ENCODE measurements around the gene SMC5. TPM values are rescaled to one million over a fixed set of nuclear protein-coding genes. Genes with fewer than 3 reads are reported as not detected.

SMC5 gene
- total and polyA plus RNA-seq, 2 donors (not counting 1 experiment from before 2014, with no cell fraction given): 8.9 to 82.1 TPM

DNA sequence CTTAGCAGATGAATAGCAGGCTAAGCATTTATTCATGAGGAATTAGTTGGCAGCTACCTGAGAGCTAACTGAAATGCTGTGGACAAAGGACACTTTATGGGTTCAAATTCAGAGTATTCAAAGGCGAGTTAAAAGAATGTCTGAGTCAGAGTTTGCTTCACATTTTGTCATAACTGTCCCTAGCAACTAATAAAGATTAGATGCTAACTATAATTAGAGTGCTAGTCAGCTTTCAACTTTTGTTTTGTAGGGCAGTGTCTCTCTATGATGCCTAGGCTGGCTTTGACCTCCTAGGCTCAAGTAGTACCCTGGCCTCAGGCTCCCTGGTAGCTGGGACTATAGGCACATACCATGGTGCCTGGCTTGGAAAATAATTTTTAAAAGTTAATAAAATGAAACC is 4.6 kb downstream of the SMC5 start:
- no CpG with 5 or more reads among the region's 1 CpG for WGBS (ENCODE audit: insufficient coverage)
- ChIA-PET CTCF (interaction anchor here (0.7 kb wide), 1 partner anchor 77 kb away, joined by 3 read pairs; no protein-coding TSS in a partner anchor), POLR2A (no interaction called here)
- peaks cover 4 to 22% of the 10 kb centered on the region in 2 experiments for H3K36me3 ChIP-seq (replicated peaks in 1 of 2; ENCODE audit: control extremely low read depth in 1 of 2, control insufficient read depth in 1 of 2, extremely low read depth in 1 of 2, insufficient read depth in 2 of 2, low read length in 1 of 2)
- H3K4me1 ChIP-seq (ENCODE audit: control insufficient read depth in 2 of 2, insufficient read depth in 2 of 2, low read length in 2 of 2): peaks cover 19 to 22% of the 10 kb centered on the region in 2 donors
- no peak overlapping the region for H3K4me3 ChIP-seq (ENCODE audit: control extremely low read depth in 1 of 5, extremely low read depth in 1 of 5, insufficient read depth in 1 of 5, low read depth in 2 of 5, low read length in 4 of 5)
- H3K27ac Mint-ChIP-seq: no peak overlapping the region
- H3K27me3 Mint-ChIP-seq: no peaks in the 10 kb centered on the region
- H3K9me3 Mint-ChIP-seq (ENCODE audit: insufficient read depth): no peaks in the 10 kb centered on the region
- no peak for ATAC-seq (ENCODE audit: low read depth)
- H3K9ac ChIP-seq (ENCODE audit: low read length): no peak overlapping the region
- intact Hi-C loops (cut with micrococcal nuclease): no loop called here
- peaks cover 38% of the 10 kb centered on the region for H3K4me1 Mint-ChIP-seq
- TF ChIP-seq, protein P1, sequence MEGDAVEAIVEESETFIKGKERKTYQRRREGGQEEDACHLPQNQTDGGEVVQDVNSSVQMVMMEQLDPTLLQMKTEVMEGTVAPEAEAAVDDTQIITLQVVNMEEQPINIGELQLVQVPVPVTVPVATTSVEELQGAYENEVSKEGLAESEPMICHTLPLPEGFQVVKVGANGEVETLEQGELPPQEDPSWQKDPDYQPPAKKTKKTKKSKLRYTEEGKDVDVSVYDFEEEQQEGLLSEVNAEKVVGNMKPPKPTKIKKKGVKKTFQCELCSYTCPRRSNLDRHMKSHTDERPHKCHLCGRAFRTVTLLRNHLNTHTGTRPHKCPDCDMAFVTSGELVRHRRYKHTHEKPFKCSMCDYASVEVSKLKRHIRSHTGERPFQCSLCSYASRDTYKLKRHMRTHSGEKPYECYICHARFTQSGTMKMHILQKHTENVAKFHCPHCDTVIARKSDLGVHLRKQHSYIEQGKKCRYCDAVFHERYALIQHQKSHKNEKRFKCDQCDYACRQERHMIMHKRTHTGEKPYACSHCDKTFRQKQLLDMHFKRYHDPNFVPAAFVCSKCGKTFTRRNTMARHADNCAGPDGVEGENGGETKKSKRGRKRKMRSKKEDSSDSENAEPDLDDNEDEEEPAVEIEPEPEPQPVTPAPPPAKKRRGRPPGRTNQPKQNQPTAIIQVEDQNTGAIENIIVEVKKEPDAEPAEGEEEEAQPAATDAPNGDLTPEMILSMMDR (IDR thresholded peaks at IDR 0.05): no peak
- TF ChIP-seq EZH2 (IDR thresholded peaks at IDR 0.05; ENCODE audit: borderline replicate concordance, insufficient read depth, low read depth, low read length, poor library complexity, severe bottlenecking): no peak
- H3K27ac ChIP-seq (ENCODE audit: low read length in 2 of 2): no peak overlapping the region
- no peak overlapping the region for H3K4me3 Mint-ChIP-seq
- peaks cover 62% of the 10 kb centered on the region for H3K79me2 ChIP-seq (ENCODE audit: control insufficient read depth, insufficient read depth, low read length)
- peaks cover 40% of the 10 kb centered on the region for H4K20me1 ChIP-seq (ENCODE audit: control insufficient read depth, insufficient read depth, low read length, poor library complexity, severe bottlenecking)
- no peak overlapping the region for H2AFZ ChIP-seq (ENCODE audit: insufficient read depth, low read depth, low read length, poor library complexity, severe bottlenecking)
- no peaks in the 10 kb centered on the region for H3K9me3 ChIP-seq (ENCODE audit: control extremely low read depth in 1 of 3, control insufficient read depth in 2 of 3, insufficient read depth in 1 of 3, low read length in 2 of 3)
- DNase-seq: no peak
- no peak overlapping the region for H3K4me2 ChIP-seq (replicated peaks; ENCODE audit: low read depth, low read length, poor library complexity, severe bottlenecking)
- H3K27me3 ChIP-seq (replicated peaks in 1 of 4; ENCODE audit: control extremely low read depth in 1 of 4, control insufficient read depth in 3 of 4, insufficient read depth in 4 of 4, low read length in 3 of 4): no peaks in the 10 kb centered on the region

DNA sequence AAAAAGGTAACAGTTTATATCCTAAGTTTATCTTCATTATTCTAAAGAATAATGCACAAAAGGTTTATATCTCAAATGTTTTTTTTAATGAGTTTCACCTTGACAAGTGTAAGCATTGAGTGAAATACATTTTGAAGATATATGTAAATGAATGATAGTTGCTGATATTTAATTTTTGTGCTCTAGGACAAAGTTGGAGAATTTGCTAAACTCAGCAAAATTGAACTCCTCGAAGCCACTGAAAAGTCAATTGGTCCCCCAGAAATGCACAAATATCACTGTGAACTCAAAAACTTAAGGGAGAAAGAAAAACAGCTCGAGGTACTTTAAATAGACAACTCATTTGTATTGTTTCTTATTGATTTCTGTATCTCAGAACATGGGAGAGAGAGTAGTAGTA is 19.5 kb downstream of the SMC5 start:
- Mint-ChIP-seq H3K4me3 (no peak overlapping the region), H3K27ac (no peak overlapping the region), H3K4me1 (no peaks in the 10 kb centered on the region), H3K9me3 (ENCODE audit: insufficient read depth) (no peaks in the 10 kb centered on the region), H3K27me3 (no peaks in the 10 kb centered on the region)
- Histone ChIP-seq H3K9ac (ENCODE audit: low read length) (no peak overlapping the region), H3K27me3 (replicated peaks in 1 of 4; ENCODE audit: control extremely low read depth in 1 of 4, control insufficient read depth in 3 of 4, insufficient read depth in 4 of 4, low read length in 3 of 4) (no peaks in the 10 kb centered on the region), H3K9me3 (ENCODE audit: control extremely low read depth in 1 of 3, control insufficient read depth in 2 of 3, insufficient read depth in 1 of 3, low read length in 2 of 3) (no peaks in the 10 kb centered on the region), H3K79me2 (ENCODE audit: control insufficient read depth, insufficient read depth, low read length) (peaks cover 5% of the 10 kb centered on the region), H2AFZ (ENCODE audit: insufficient read depth, low read depth, low read length, poor library complexity, severe bottlenecking) (no peak overlapping the region), H3K4me2 (replicated peaks; ENCODE audit: low read depth, low read length, poor library complexity, severe bottlenecking) (no peak overlapping the region), H3K27ac (ENCODE audit: low read length in 2 of 2) (no peak overlapping the region), H3K4me3 (ENCODE audit: control extremely low read depth in 1 of 5, extremely low read depth in 1 of 5, insufficient read depth in 1 of 5, low read depth in 2 of 5, low read length in 4 of 5) (no peak overlapping the region), H4K20me1 (ENCODE audit: control insufficient read depth, insufficient read depth, low read length, poor library complexity, severe bottlenecking) (peaks cover 14% of the 10 kb centered on the region), H3K4me1 (ENCODE audit: control insufficient read depth in 2 of 2, insufficient read depth in 2 of 2, low read length in 2 of 2) (no peaks in the 10 kb centered on the region), H3K36me3 (replicated peaks in 1 of 2; ENCODE audit: control extremely low read depth in 1 of 2, control insufficient read depth in 1 of 2, extremely low read depth in 1 of 2, insufficient read depth in 2 of 2, low read length in 1 of 2) (peaks cover 0 to 39% of the 10 kb centered on the region in 2 experiments)
- TF ChIP-seq, protein P1 (IDR thresholded peaks at IDR 0.05): no peak
- TF ChIP-seq EZH2 (IDR thresholded peaks at IDR 0.05; ENCODE audit: borderline replicate concordance, insufficient read depth, low read depth, low read length, poor library complexity, severe bottlenecking): no peak
- intact Hi-C loops (cut with micrococcal nuclease): no loop called here
- DNase-seq: no peak
- WGBS (ENCODE audit: insufficient coverage): 100% methylated on average over 1 of the region's 2 CpGs
- ChIA-PET CTCF (no interaction called here), POLR2A (no interaction called here)
- no peak for ATAC-seq (ENCODE audit: low read depth)
